Hippocampal formation (tissue), 2 donors: Measurements from ENCODE around the gene STK24.

Experiments
- DNase-seq, 2 donors: peaks; one replicate each; lab custom pipeline; 2025; lab: John Stamatoyannopoulos, UW

Gene STK24

GRCh38 chr13:98450539-98451111, 126.3 kb downstream of the STK24 start:
- DNase-seq: peak; percentile 34 to 40

GRCh38 chr13:98450026-98450425, 126.9 kb downstream of the STK24 start:
- DNase-seq: no peak

- DNase-seq: no peak
These were observed 127.6 kb downstream of the STK24 start for GRCh38 chr13:98449273-98449672.

- DNase-seq: no peak
These were observed 128.3 kb downstream of the STK24 start for GRCh38 chr13:98448642-98448928.

- peak; percentile 63 for DNase-seq
These were observed 128.8 kb downstream of the STK24 start for GRCh38 chr13:98447881-98448641.

- no peak for DNase-seq
These were observed 129.8 kb downstream of the STK24 start for GRCh38 chr13:98447130-98447529.

GRCh38 chr13:98446234-98446621, 130.7 kb downstream of the STK24 start:
- no peak for DNase-seq

- peak; percentile 12 to 26 for DNase-seq
These were observed 131.3 kb downstream of the STK24 start for GRCh38 chr13:98445340-98446233.

GRCh38 chr13:98444381-98444780, 132.5 kb downstream of the STK24 start:
- no peak for DNase-seq

- DNase-seq: no peak
These were observed 133.0 kb downstream of the STK24 start for GRCh38 chr13:98443800-98444325.

GRCh38 chr13:98443329-98443728, 133.6 kb downstream of the STK24 start:
- no peak for DNase-seq

GRCh38 chr13:98442391-98443230, 134.3 kb downstream of the STK24 start:
- no peak for DNase-seq

GRCh38 chr13:98441056-98441676, 135.7 kb downstream of the STK24 start:
- DNase-seq: no peak

GRCh38 chr13:98440390-98441055, 136.4 kb downstream of the STK24 start:
- no peak for DNase-seq

GRCh38 chr13:98439896-98440295, 137.0 kb downstream of the STK24 start:
- no peak for DNase-seq

- DNase-seq: no peak
These were observed 137.6 kb downstream of the STK24 start for GRCh38 chr13:98439126-98439828.

- DNase-seq: no peak
These were observed 138.4 kb downstream of the STK24 start for GRCh38 chr13:98438246-98439125.

- DNase-seq: no peak
These were observed 140.5 kb downstream of the STK24 start for GRCh38 chr13:98436233-98436910.
